CD14-positive monocyte (primary cell): ENCODE measurements around the gene QKI. TPM values are rescaled to one million over a fixed set of nuclear protein-coding genes. Genes with fewer than 3 reads are reported as not detected.

Experiments used
- DNase-seq, 3 donors: peaks; one replicate each; pipeline ENCODE4 v3.0.0-alpha.2; 2011 to 2022
- H2AFZ ChIP-seq: 2 replicates; pipeline ENCODE4 v1.6.0; 2012; ENCODE audit warnings: mild to moderate bottlenecking, low read depth, low read length, inconsistent platforms; ENCODE audit not compliant: insufficient read depth, poor library complexity, severe bottlenecking
- H3K27ac ChIP-seq, 2 donors: 1 replicate in 1 of 2; 2 replicates in 1 of 2; pipeline ENCODE4 v1.5.1; 2012 to 2013; ENCODE audit warnings: low read length in 2 of 2, control low read depth in 1 of 2, inconsistent platforms in 1 of 2, low read depth in 1 of 2, mild to moderate bottlenecking in 1 of 2
- H3K27me3 ChIP-seq, 2 donors: one replicate each; pipeline versions ENCODE4 v1.6.0 to v1.6.1; 2011 to 2013; ENCODE audit warnings: low read length in 2 of 2; ENCODE audit not compliant: control insufficient read depth in 2 of 2, insufficient read depth in 2 of 2
- H3K36me3 ChIP-seq, 2 donors: replicated peaks in 1 of 2; 1 replicate in 1 of 2; 2 replicates in 1 of 2; pipeline versions ENCODE4 v1.5.1 to v1.6.1; 2012 to 2013; ENCODE audit warnings: low read length in 2 of 2, control low read depth in 1 of 2, inconsistent platforms in 1 of 2, mild to moderate bottlenecking in 1 of 2; ENCODE audit not compliant: insufficient read depth in 2 of 2, control insufficient read depth in 1 of 2
- H3K4me1 ChIP-seq, 2 donors: 1 replicate in 1 of 2; 2 replicates in 1 of 2; pipeline versions ENCODE4 v1.5.1 to v1.6.1; 2012 to 2013; ENCODE audit warnings: low read length in 2 of 2, control low read depth in 1 of 2, inconsistent platforms in 1 of 2, mild to moderate bottlenecking in 1 of 2, moderate library complexity in 1 of 2; ENCODE audit not compliant: insufficient read depth in 2 of 2, control insufficient read depth in 1 of 2
- H3K4me2 ChIP-seq: replicated peaks from 2 replicates; pipeline ENCODE3; 2012; ENCODE audit warnings: low read length, moderate library complexity, mild to moderate bottlenecking; ENCODE audit not compliant: poor library complexity, severe bottlenecking; ENCODE audit errors: extremely low read depth
- H3K4me3 ChIP-seq, 3 experiments: fragments of 200-600 bp in 1 of 3; sonication (generic) in 1 of 3; replicated peaks in 1 of 3; 1 replicate in 2 of 3; 2 replicates in 1 of 3; pipeline ENCODE4 v1.5.1; 2011 to 2013; ENCODE audit warnings: low read length in 3 of 3, mild to moderate bottlenecking in 3 of 3, control low read depth in 2 of 3, low read depth in 2 of 3, inconsistent platforms in 1 of 3, moderate library complexity in 1 of 3
- H3K79me2 ChIP-seq: 2 replicates; pipeline ENCODE4 v1.6.0; 2012; ENCODE audit warnings: mild to moderate bottlenecking, control low read depth, inconsistent platforms, low read length, moderate library complexity; ENCODE audit not compliant: insufficient read depth
- H3K9ac ChIP-seq: 2 replicates; pipeline ENCODE4 v1.6.0; 2017; ENCODE audit warnings: low read length, mild to moderate bottlenecking; ENCODE audit not compliant: insufficient read depth, poor library complexity, severe bottlenecking
- H3K9me3 ChIP-seq, 2 donors: replicated peaks in 1 of 2; 1 replicate in 1 of 2; 2 replicates in 1 of 2; pipeline versions ENCODE4 v1.5.1 to v1.6.1; 2012 to 2013; ENCODE audit warnings: low read length in 2 of 2, control low read depth in 1 of 2; ENCODE audit not compliant: control insufficient read depth in 1 of 2, insufficient read depth in 1 of 2
- H4K20me1 ChIP-seq: 2 replicates; pipeline ENCODE4 v1.6.0; 2012; ENCODE audit warnings: mild to moderate bottlenecking, low read length, control low read depth, moderate library complexity; ENCODE audit not compliant: insufficient read depth
- H3K27ac Mint-ChIP-seq, 7 donors: one replicate each; pipeline ENCODE4 v1.8.0; 2020; ENCODE audit warnings: mild to moderate bottlenecking in 7 of 7, mixed read lengths in 7 of 7, moderate library complexity in 6 of 7, inconsistent platforms in 2 of 7
- H3K27me3 Mint-ChIP-seq, 3 donors: one replicate each; pipeline ENCODE4 v1.8.0; 2021 to 2022; ENCODE audit warnings: low read depth in 3 of 3, mild to moderate bottlenecking in 3 of 3, mixed read lengths in 3 of 3, moderate library complexity in 3 of 3, inconsistent platforms in 1 of 3
- H3K36me3 Mint-ChIP-seq, 2 donors: one replicate each; pipeline ENCODE4 v1.8.0; 2020; ENCODE audit warnings: mixed read lengths in 2 of 2, inconsistent platforms in 1 of 2, mild to moderate bottlenecking in 1 of 2
- H3K4me1 Mint-ChIP-seq: one replicate; pipeline ENCODE4 v1.8.0; 2020; ENCODE audit warnings: mild to moderate bottlenecking, mixed read lengths
- H3K4me3 Mint-ChIP-seq, 2 donors: one replicate each; pipeline ENCODE4 v1.8.0; 2020; ENCODE audit warnings: mild to moderate bottlenecking in 2 of 2, mixed read lengths in 2 of 2, moderate library complexity in 1 of 2
- H3K9me3 Mint-ChIP-seq, 7 donors: one replicate each; pipeline ENCODE4 v1.8.0; 2020 to 2022; ENCODE audit warnings: mixed read lengths in 7 of 7, mild to moderate bottlenecking in 6 of 7, moderate library complexity in 6 of 7, inconsistent platforms in 2 of 7
- WGBS: methylation state at CpG from one replicate; pipeline ENCODE4 v1.1.5; 2013; ENCODE audit warnings: missing lambda C conversion rate; ENCODE audit not compliant: insufficient coverage; 5-methylcytosine and 5-hydroxymethylcytosine counted together
- intact Hi-C, 2 donors: fragments of 100-400 bp; cut with micrococcal nuclease; formaldehyde crosslinking; loops; one replicate each; pipeline versions ENCODE4 v1.15.0 to v1.15.1; 2023
- polyA plus RNA-seq, 3 donors: library from polyadenylated mRNA; depleted of rRNA in 1 of 3; unstranded in 2 of 3; stranded (reverse) in 1 of 3; fragments of 300-500 nt in 2 of 3; fragments of >200 nt in 1 of 3; fragmentation: Illumina TruSeq in 2 of 3; gene quantifications; 1 replicate in 2 of 3; 2 replicates in 1 of 3; pipeline ENCODE4 v1.2.3, GENCODE V29; 2012 to 2021
- TF ChIP-seq, protein P1 (sequence below): fragments of 200-600 bp; IDR thresholded peaks from one replicate; pipeline ENCODE4 v1.8.0; 2022; ENCODE audit warnings: antibody characterized with exemption, mild to moderate bottlenecking

QKI gene
- polyA plus RNA-seq, 3 donors, result 24.3 to 154 (median 71.8) TPM

GRCh38 chr6:163592872-163593271 lies 178.4 kb downstream of the QKI start:
- H3K4me3 ChIP-seq, result no peak overlapping the region
- H3K27ac ChIP-seq, result no peak overlapping the region
- WGBS, result no CpG with 5 or more reads among the region's 3 CpGs
- intact Hi-C loops, result no loop called here
- H3K27me3 ChIP-seq, result peaks cover 4 to 5% of the 10 kb centered on the region in 2 donors
- no peak overlapping the region for H3K9ac ChIP-seq
- peaks cover 12 to 28% (median 16%) of the 10 kb centered on the region in 3 donors for H3K27me3 Mint-ChIP-seq
- H3K4me3 Mint-ChIP-seq, result no peak overlapping the region
- no peak overlapping the region for H3K27ac Mint-ChIP-seq
- H3K9me3 Mint-ChIP-seq, result peaks cover 25 to 53% (median 41%) of the 10 kb centered on the region in 7 donors
- H3K9me3 ChIP-seq, result peaks cover 36 to 38% of the 10 kb centered on the region in 2 donors
- H3K4me1 ChIP-seq, result peaks cover 0 to 5% of the 10 kb centered on the region in 2 donors
- H3K79me2 ChIP-seq, result no peaks in the 10 kb centered on the region
- peaks cover 0 to 2% of the 10 kb centered on the region in 2 donors for H3K36me3 Mint-ChIP-seq
- no peaks in the 10 kb centered on the region for H3K36me3 ChIP-seq
- TF ChIP-seq, protein P1, sequence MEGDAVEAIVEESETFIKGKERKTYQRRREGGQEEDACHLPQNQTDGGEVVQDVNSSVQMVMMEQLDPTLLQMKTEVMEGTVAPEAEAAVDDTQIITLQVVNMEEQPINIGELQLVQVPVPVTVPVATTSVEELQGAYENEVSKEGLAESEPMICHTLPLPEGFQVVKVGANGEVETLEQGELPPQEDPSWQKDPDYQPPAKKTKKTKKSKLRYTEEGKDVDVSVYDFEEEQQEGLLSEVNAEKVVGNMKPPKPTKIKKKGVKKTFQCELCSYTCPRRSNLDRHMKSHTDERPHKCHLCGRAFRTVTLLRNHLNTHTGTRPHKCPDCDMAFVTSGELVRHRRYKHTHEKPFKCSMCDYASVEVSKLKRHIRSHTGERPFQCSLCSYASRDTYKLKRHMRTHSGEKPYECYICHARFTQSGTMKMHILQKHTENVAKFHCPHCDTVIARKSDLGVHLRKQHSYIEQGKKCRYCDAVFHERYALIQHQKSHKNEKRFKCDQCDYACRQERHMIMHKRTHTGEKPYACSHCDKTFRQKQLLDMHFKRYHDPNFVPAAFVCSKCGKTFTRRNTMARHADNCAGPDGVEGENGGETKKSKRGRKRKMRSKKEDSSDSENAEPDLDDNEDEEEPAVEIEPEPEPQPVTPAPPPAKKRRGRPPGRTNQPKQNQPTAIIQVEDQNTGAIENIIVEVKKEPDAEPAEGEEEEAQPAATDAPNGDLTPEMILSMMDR, result no peak
- H4K20me1 ChIP-seq, result no peaks in the 10 kb centered on the region
- peaks cover 3% of the 10 kb centered on the region for H3K4me1 Mint-ChIP-seq
- H2AFZ ChIP-seq, result no peak overlapping the region
- no peak overlapping the region for H3K4me2 ChIP-seq
- no peak for DNase-seq

GRCh38 chr6:163596174-163596573 lies 181.7 kb downstream of the QKI start:
- Histone ChIP-seq H2AFZ (no peak overlapping the region), H3K79me2 (no peaks in the 10 kb centered on the region), H3K4me1 (no peaks in the 10 kb centered on the region), H3K9me3 (peaks cover 19 to 20% of the 10 kb centered on the region in 2 donors), H3K4me3 (no peak overlapping the region), H3K4me2 (no peak overlapping the region), H3K36me3 (no peaks in the 10 kb centered on the region), H4K20me1 (no peaks in the 10 kb centered on the region), H3K27ac (no peak overlapping the region), H3K9ac (no peak overlapping the region), H3K27me3 (peaks cover 0 to 5% of the 10 kb centered on the region in 2 donors)
- H3K4me3 Mint-ChIP-seq, result no peak overlapping the region
- intact Hi-C loops, result no loop called here
- DNase-seq, result no peak
- TF ChIP-seq, protein P1, result no peak
- no peaks in the 10 kb centered on the region for H3K4me1 Mint-ChIP-seq
- H3K27me3 Mint-ChIP-seq, result peaks cover 4 to 22% (median 6%) of the 10 kb centered on the region in 3 donors
- H3K36me3 Mint-ChIP-seq, result no peaks in the 10 kb centered on the region
- H3K27ac Mint-ChIP-seq, result no peak overlapping the region
- no CpG with 5 or more reads among the region's 2 CpGs for WGBS
- peaks cover 11 to 38% (median 23%) of the 10 kb centered on the region in 7 donors for H3K9me3 Mint-ChIP-seq
